AG04450 (cell line): ENCODE results near the gene TMEM144. TPM values are rescaled to one million over a fixed set of nuclear protein-coding genes. Genes with fewer than 3 reads are reported as not detected.
A peak's percentile ranks its signal among the peaks of the same experiment; 100 is the strongest.

Experiments
- CTCF ChIA-PET: fragments of 300-600, 350-600 bp; formaldehyde crosslinking; extraction: SDS; loops from one replicate; lab custom pipeline; 2022; ENCODE audit warnings: antibody characterized with exemption, inconsistent platforms; lab: Charles Lee
- POLR2A ChIA-PET: fragments of 350-600 bp; formaldehyde crosslinking; extraction: SDS; loops from one replicate; lab custom pipeline; 2021; ENCODE audit warnings: antibody characterized with exemption, inconsistent platforms; lab: Yijun Ruan, JAX
- DNase-seq: peaks from one replicate; pipeline ENCODE4 v3.0.0-alpha.2; 2011; ENCODE audit warnings: low read depth, low spot score
- H3K27ac ChIP-seq: one replicate; pipeline ENCODE4 v1.5.1; 2012; ENCODE audit warnings: low read depth, low read length, control low read depth
- H3K27me3 ChIP-seq: one replicate; pipeline ENCODE4 v1.6.0; 2012; ENCODE audit warnings: low read length; ENCODE audit not compliant: control insufficient read depth, insufficient read depth
- H3K4me3 ChIP-seq: 2 replicates; pipeline ENCODE4 v1.5.1; 2011; ENCODE audit warnings: mild to moderate bottlenecking, low read depth, low read length, control low read depth
- H3K9me3 ChIP-seq: 2 replicates; pipeline ENCODE4 v1.5.1; 2012; ENCODE audit warnings: low read length; ENCODE audit not compliant: control insufficient read depth, insufficient read depth
- CTCF ChIP-seq: IDR thresholded peaks from 2 replicates; pipeline ENCODE4 v1.5.1; 2011; ENCODE audit warnings: low read depth, low read length, control low read depth, inconsistent platforms
- polyA plus RNA-seq: library from polyadenylated mRNA; depleted of rRNA; stranded (reverse); fragments of >200 nt; gene quantifications from 2 replicates; pipeline ENCODE4 v1.2.3, GENCODE V29; 2011; rRNA removed

The TMEM144 gene
- polyA plus RNA-seq, 1 experiment, result 0.82 TPM

GRCh38 chr4:158302076-158302866 is 92.0 kb downstream of the TMEM144 start:
- ChIA-PET POLR2A (no interaction called here), CTCF (no interaction called here)
- no peak for TF ChIP-seq CTCF
- Histone ChIP-seq H3K9me3 (no peaks in the 10 kb centered on the region), H3K4me3 (no peak overlapping the region), H3K27me3 (no peaks in the 10 kb centered on the region), H3K27ac (no peak overlapping the region)
- peak; percentile 33 for DNase-seq

GRCh38 chr4:158304694-158305093 is 94.4 kb downstream of the TMEM144 start:
- no peak for TF ChIP-seq CTCF
- Histone ChIP-seq H3K9me3 (no peaks in the 10 kb centered on the region), H3K27ac (no peak overlapping the region), H3K4me3 (no peak overlapping the region), H3K27me3 (no peaks in the 10 kb centered on the region)
- ChIA-PET POLR2A (no interaction called here), CTCF (no interaction called here)
- DNase-seq, result no peak

Other genes starting within 250 kb of the TMEM144 start
- gene GASK1B, start 37.5 kb upstream of the TMEM144 start, polyA plus RNA-seq, result 32.9 and 41.7 TPM in 2 replicates